Coronary artery (tissue), 2 donors: Measurements from ENCODE around the gene GRIK4.

Source experiments
- DNase-seq: peaks from one replicate; pipeline ENCODE4 v3.0.0-alpha.2; 2017; ENCODE audit warnings: low spot score
- H3K27ac ChIP-seq, 2 donors: fragments of 200-600 bp; sonication (generic); one replicate each; pipeline ENCODE4 v1.5.1; 2016 to 2019
- H3K4me3 ChIP-seq: fragments of 200-600 bp; sonication (generic); 2 replicates; pipeline ENCODE4 v1.5.1; 2016; ENCODE audit warnings: mild to moderate bottlenecking, moderate library complexity
- CTCF ChIP-seq: fragments of 200-600 bp; sonication (generic); IDR thresholded peaks from one replicate; pipeline ENCODE4 v1.5.1; 2019; ENCODE audit warnings: antibody characterized with exemption

Gene GRIK4

GRCh38 chr11:120525261-120526171 lies 14.0 kb downstream of the GRIK4 start:
- H3K27ac ChIP-seq: no peak overlapping the region
- TF ChIP-seq CTCF: no peak
- no peak overlapping the region for H3K4me3 ChIP-seq
- DNase-seq: no peak

GRCh38 chr11:120526241-120526640 lies 14.7 kb downstream of the GRIK4 start:
- DNase-seq: no peak
- no peak overlapping the region for H3K27ac ChIP-seq
- TF ChIP-seq CTCF: no peak
- no peak overlapping the region for H3K4me3 ChIP-seq

DNA sequence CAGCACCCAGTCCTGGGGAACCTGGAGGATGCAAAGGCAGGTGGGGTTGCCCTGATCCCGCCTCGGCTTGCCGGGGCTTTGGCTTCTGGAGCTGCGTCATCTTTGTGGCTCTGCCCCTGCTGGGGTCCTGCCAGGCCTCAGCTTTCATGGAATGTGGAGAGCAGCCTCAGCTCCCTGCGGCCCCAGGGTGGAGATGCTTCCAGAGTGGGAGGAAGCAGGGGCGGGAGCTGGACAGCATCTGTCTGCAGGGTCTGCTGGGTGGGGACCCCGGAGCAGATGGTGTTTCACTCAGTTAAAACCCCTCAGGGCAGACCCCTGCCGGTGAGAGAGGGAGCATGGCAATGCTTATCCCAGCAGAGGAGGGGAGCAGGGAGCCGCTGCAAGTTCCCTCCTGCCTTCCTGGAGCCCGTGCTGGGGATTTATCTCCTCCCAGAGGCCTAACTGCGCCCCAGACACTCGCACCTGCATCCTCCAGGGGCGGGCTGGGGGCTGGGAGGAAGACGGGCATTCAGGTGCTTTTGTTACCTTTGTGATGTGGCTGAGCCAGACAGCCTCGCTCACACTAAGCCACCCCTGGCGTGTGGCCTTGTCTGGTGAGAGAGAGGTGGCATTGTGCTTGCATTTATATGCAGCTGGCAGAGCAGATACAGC lies 15.7 kb downstream of the GRIK4 start:
- no peak for DNase-seq
- TF ChIP-seq CTCF: no peak
- H3K27ac ChIP-seq: no peak overlapping the region
- H3K4me3 ChIP-seq: no peak overlapping the region

GRCh38 chr11:120528749-120529148 lies 17.2 kb downstream of the GRIK4 start:
- H3K27ac ChIP-seq: no peak overlapping the region
- TF ChIP-seq CTCF: no peak
- no peak for DNase-seq
- no peak overlapping the region for H3K4me3 ChIP-seq

- Histone ChIP-seq H3K27ac (no peak overlapping the region), H3K4me3 (no peak overlapping the region)
- no peak for DNase-seq
- no peak for TF ChIP-seq CTCF
Measured at GRCh38 chr11:120529214-120529613, 17.7 kb downstream of the GRIK4 start.

- DNase-seq: no peak
- TF ChIP-seq CTCF: no peak
- Histone ChIP-seq H3K27ac (no peak overlapping the region), H3K4me3 (no peak overlapping the region)
Measured at GRCh38 chr11:120529911-120530310, 18.4 kb downstream of the GRIK4 start.
